Heart right ventricle (tissue), 16 donors: ENCODE data around the gene IRF3. TPM values are rescaled to one million over a fixed set of nuclear protein-coding genes. Genes with fewer than 3 reads are reported as not detected.

ENCODE experiments used
- ATAC-seq, 8 donors: fragments of 200-7000 bp; cut with Tn5 transposase; one replicate each; pipeline ENCODE4 v1.9.1; 2020; ENCODE audit warnings: mild to moderate bottlenecking in 8 of 8, moderate library complexity in 8 of 8, moderate number of reproducible peaks in 1 of 8
- DNase-seq, 2 donors: peaks; one replicate each; pipeline ENCODE4 v3.0.0-alpha.2; 2020
- H3K27ac ChIP-seq, 10 donors: fragments of 200-600 bp; sonication (generic) in 2 of 10; one replicate each; pipeline versions ENCODE4 v1.5.0 to v1.8.0; 2020 to 2022; ENCODE audit warnings: mild to moderate bottlenecking in 3 of 10
- H3K27me3 ChIP-seq, 7 donors: fragments of 200-600 bp; one replicate each; pipeline ENCODE4 v1.8.0; 2021 to 2022; ENCODE audit warnings: mild to moderate bottlenecking in 2 of 7
- H3K36me3 ChIP-seq, 9 donors: fragments of 200-600 bp; sonication (generic) in 1 of 9; one replicate each; pipeline versions ENCODE4 v1.5.0 to v1.8.0; 2020 to 2022; ENCODE audit warnings: mild to moderate bottlenecking in 2 of 9
- H3K4me1 ChIP-seq, 9 donors: fragments of 200-600 bp; sonication (generic) in 1 of 9; one replicate each; pipeline versions ENCODE4 v1.5.0 to v1.8.0; 2020 to 2022; ENCODE audit warnings: mild to moderate bottlenecking in 4 of 9
- H3K4me3 ChIP-seq, 10 donors: fragments of 200-600 bp; sonication (generic) in 2 of 10; one replicate each; pipeline versions ENCODE4 v1.5.0 to v1.8.0; 2020 to 2022; ENCODE audit warnings: mild to moderate bottlenecking in 7 of 10, moderate library complexity in 2 of 10
- H3K9me3 ChIP-seq, 11 donors: fragments of 200-600 bp in 10 of 11; sonication (generic) in 2 of 11; one replicate each; pipeline versions ENCODE4 v1.5.0 to v1.8.0; 2013 to 2022; ENCODE audit warnings: mild to moderate bottlenecking in 2 of 11, control low read depth in 1 of 11, moderate library complexity in 1 of 11
- WGBS, 2 donors: extraction: QIAGEN DNeasy Blood & Tissue Kit; methylation state at CpG; one replicate each; pipeline ENCODE4 v1.1.7; 2013; ENCODE audit warnings: inconsistent platforms in 1 of 2; 5-methylcytosine and 5-hydroxymethylcytosine counted together
- intact Hi-C, 10 donors: fragments of 100-400 bp; cut with DNase I; formaldehyde crosslinking; loops; one replicate each; pipeline versions ENCODE4 v1.11.1 to v1.14.2; 2022
- polyA plus RNA-seq, 2 donors: library from polyadenylated mRNA; stranded (reverse); fragments of 200-250 nt; gene quantifications; one replicate each; pipeline ENCODE4 v1.2.3, GENCODE V29; 2013
- total RNA-seq, 10 donors: library from RNA; stranded (reverse); fragmentation: NEBNext Ultra II Directional in 3 of 10; extraction: Animal tissue kit (Norgen Biotek cat#: 25700) in 3 of 10; gene quantifications; one replicate each; pipeline versions ENCODE4 v1.2.1 to v1.2.4, GENCODE V29; 2021 to 2023
- TF ChIP-seq, protein P1 (sequence below), 9 donors: fragments of 200-600 bp; sonication (generic) in 2 of 9; IDR thresholded peaks; one replicate each; pipeline versions ENCODE4 v1.5.0 to v1.8.0; 2021 to 2022; ENCODE audit warnings: antibody characterized with exemption in 9 of 9, mild to moderate bottlenecking in 5 of 9, moderate library complexity in 1 of 9
- donor health status: Arrhythmogenic right ventricular cardiomyopathy.
- donor health status: ischemic (EF 13 %, LVEDD 7.1; RV severe dilation, severe dysfunction).
- donor health status: healthy with polysubstance abuse.
- donor health status: DM: no; HTN: yes; CAD: no.
- donor health status: DM: no; HTN: no; CAD: no.
- donor health status: ischemic (EF 25% LVEDD 6.9; RV normal size, moderate dysfunction).
- donor health status: ischemic (EF 25% LVEDD 5.7; RV mildly dilated, moderate dysfunction).
- donor health status: healthy.
- donor health status: DM: yes; HTN: yes; CAD: no.
- donor health status: Ischemic cardiomyopathy.
- donor health status: ischemic (EF 35%, LVEDD 5.7; RV mildly dilated, moderate dysfunction).
- donor health status: nonischemic (EF 11% LVEDD 7.7; RV severe dilation, severe dysfunction).
- donor health status: DM: yes; HTN: yes; CAD: no.
- donor health status: PGD.
- donor health status: ischemic (EF 29% LVEDD 5.4; RV normal size, mild dysfunction).
- donor health status: nonischemic (EF 23%, LVEDD 6.1; RV moderate dilation, normal function).

IRF3 gene
- total and polyA plus RNA-seq, 12 donors = 22.3 to 84.2 (median 25.4) TPM

DNA sequence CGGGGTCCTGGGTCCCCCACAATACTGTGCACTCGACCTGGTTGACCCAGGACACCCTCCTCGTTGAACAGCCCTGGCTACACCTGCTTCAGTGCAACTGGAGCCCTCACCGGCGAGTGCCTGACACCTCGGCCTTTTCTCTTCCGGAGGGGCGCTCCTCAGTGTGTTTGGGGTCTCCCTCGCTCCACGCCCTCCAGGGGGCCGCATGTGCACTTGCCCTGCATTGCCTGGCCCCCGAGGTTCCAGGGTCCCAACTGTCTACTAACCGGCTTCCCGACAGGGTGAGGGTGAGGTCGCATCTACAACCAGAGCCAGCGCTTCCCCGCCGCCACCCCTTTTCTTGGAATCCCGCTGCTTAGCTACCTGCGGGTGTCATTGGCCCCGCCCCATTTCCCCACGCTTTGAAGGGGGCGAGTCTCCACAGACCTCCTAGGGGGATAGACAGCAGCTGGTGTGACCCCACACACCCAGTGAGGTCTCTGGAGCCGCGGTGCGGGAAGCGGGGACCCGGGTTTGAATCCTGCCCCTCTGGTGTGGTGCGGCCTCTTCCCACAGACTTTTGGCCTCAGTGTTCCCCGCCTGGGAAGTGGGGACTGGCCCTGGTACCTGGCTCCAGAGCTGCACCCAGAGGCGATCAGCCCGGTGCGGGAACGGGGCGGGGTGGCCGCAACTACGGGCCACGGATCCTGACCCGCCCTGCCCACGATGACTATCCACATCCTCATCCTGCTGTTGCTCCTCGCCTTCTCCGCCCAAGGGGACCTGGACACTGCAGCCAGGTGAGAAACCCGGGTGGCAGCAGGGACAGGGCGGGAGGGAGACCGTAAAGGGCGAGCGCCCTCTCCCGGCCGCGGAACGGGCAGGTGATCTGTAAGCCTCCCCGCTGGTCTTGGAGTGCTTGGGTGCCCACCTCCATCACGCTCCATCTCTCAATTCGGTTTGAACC is 23.7 kb upstream of the IRF3 start, which contains the start of gene ADM5:
Gene ADM5 (plus strand): TSS at position 462 of the 946 bp plus-strand sequence. CDS start 244 bp downstream, at position 706.
- ATAC-seq (peak; percentile 26 to 63 (median 52)), DNase-seq (peak in 1 of 2 donors; percentile 54)
- WGBS, 2 donors = 25 to 29% methylated on average over 54 of the region's 54 CpGs
- intact Hi-C loops = loop anchor here in 2 of 10 donors (5.0 to 10.0 kb wide), 2 partner anchors 113 to 115 kb away; no protein-coding TSS in a partner anchor
- peak within 1 kb of the TSS; percentile 64 to 84 (median 77) for H3K27ac ChIP-seq
- peak within 1 kb of the TSS; percentile 32 to 66 (median 56) for H3K4me3 ChIP-seq
- H3K4me1 ChIP-seq = peaks cover 6 to 71% (median 48%) of the 10 kb centered on the region in 9 donors
- H3K9me3 ChIP-seq = no peaks in the 10 kb centered on the region
- H3K36me3 ChIP-seq = peaks cover 0 to 37% (median 14%) of the 10 kb centered on the region in 9 donors
- H3K27me3 ChIP-seq = peaks cover 0 to 40% (median 9%) of the 10 kb centered on the region in 7 donors
- TF ChIP-seq, protein P1, sequence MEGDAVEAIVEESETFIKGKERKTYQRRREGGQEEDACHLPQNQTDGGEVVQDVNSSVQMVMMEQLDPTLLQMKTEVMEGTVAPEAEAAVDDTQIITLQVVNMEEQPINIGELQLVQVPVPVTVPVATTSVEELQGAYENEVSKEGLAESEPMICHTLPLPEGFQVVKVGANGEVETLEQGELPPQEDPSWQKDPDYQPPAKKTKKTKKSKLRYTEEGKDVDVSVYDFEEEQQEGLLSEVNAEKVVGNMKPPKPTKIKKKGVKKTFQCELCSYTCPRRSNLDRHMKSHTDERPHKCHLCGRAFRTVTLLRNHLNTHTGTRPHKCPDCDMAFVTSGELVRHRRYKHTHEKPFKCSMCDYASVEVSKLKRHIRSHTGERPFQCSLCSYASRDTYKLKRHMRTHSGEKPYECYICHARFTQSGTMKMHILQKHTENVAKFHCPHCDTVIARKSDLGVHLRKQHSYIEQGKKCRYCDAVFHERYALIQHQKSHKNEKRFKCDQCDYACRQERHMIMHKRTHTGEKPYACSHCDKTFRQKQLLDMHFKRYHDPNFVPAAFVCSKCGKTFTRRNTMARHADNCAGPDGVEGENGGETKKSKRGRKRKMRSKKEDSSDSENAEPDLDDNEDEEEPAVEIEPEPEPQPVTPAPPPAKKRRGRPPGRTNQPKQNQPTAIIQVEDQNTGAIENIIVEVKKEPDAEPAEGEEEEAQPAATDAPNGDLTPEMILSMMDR (IDR thresholded peaks at IDR 0.05) = peak; percentile 18 to 76 (median 56)

DNA sequence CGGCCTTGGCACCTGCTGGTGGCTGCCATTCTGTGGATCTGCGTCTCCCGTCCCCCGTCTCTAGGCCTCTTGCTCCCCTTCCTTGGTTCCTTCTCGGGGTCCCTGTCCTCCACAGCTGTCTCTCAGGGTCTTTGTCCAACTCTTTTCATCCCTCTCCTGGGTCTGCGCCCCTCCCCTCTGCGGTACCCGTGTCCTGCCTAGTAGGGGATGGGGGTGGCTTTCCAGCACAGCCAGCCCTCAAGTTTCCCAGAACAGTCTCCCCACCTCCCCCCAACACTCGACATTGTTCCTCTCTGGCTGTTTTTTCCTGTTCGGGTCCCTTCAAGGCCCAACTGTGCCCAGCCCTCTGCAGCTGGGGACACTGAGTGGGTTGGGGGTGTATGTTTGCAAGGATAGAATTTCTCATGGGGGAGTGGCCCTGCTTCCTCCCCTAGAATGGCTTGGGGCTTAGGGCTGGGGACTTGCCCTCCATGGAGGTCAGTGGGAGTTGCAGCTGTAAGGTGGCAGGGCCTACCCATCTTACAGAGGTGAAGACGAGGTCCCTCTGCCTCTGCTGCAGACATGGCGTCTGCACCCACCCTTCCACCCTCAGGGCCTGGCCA is 23.0 kb upstream of the IRF3 start:
- Histone ChIP-seq H3K4me1 (peaks cover 6 to 73% (median 48%) of the 10 kb centered on the region in 9 donors), H3K4me3 (peak overlapping the region in 9 of 10 donors; percentile 21 to 66 (median 50)), H3K27me3 (peaks cover 0 to 40% (median 9%) of the 10 kb centered on the region in 7 donors), H3K27ac (peak overlapping the region; percentile 64 to 84 (median 77)), H3K9me3 (no peaks in the 10 kb centered on the region), H3K36me3 (peaks cover 0 to 44% (median 21%) of the 10 kb centered on the region in 9 donors)
- ATAC-seq (peak in 3 of 8 donors; percentile 11 to 32 (median 20)), DNase-seq (no peak)
- WGBS, 2 donors = 62 to 70% methylated on average over 12 of the region's 12 CpGs
- intact Hi-C loops = loop anchor here in 2 of 10 donors (5.0 to 10.0 kb wide), 2 partner anchors 114 to 116 kb away; no protein-coding TSS in a partner anchor
- TF ChIP-seq, protein P1 (IDR thresholded peaks at IDR 0.05) = no peak

DNA sequence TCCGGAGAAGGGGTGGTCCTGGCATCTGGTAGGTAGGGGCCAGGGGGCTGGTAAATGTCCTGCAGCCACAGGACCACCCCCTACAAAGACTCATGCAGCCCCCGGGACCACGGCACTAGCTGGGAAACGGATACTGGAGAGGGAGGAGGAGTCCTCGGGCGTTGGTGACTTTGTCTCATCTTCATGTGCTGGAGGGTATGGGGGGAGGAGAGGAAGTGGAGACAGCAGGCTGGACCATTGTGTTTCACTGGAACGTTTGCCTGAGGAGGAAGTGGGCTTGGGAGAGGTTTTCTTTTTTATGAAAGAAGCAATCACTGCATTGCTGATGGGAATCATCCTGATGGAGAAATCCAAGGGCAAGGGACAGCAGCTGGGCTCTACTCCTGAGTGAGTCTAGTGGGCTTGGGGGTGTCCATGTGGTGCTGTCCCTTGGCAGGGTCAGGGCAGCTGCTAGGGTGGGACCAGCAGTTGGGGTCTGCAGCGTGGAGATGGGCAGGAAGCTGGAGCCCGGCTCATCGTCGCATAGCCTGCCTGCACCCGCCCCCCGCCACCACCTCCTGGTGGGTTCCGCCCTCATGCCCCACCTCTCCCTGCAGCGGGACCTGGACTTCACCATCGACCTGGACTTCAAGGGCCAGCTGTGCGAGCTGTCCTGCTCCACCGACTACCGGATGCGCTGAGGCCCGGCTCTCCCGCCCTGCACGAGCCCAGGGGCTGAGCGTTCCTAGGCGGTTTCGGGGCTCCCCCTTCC is 22.1 kb upstream of the IRF3 start:
- WGBS, 2 donors = 56 to 57% methylated on average over 25 to 26 of the region's 26 CpGs
- Histone ChIP-seq H3K27ac (peak overlapping the region; percentile 52 to 84 (median 77)), H3K9me3 (no peaks in the 10 kb centered on the region), H3K4me1 (peaks cover 6 to 73% (median 48%) of the 10 kb centered on the region in 9 donors), H3K27me3 (peaks cover 0 to 40% (median 9%) of the 10 kb centered on the region in 7 donors), H3K36me3 (peaks cover 0 to 53% (median 29%) of the 10 kb centered on the region in 9 donors), H3K4me3 (peak overlapping the region in 9 of 10 donors; percentile 11 to 66 (median 25))
- TF ChIP-seq, protein P1 (IDR thresholded peaks at IDR 0.05) = no peak
- intact Hi-C loops = loop anchor here in 2 of 10 donors (5.0 to 10.0 kb wide), 2 partner anchors 115 to 117 kb away; no protein-coding TSS in a partner anchor
- DNase-seq (no peak), ATAC-seq (peak in 5 of 8 donors; percentile 6 to 28 (median 25))
